Stimulated activated CD8-positive, alpha-beta memory T cell treated with anti-CD3 and anti-CD28 coated beads, Interleukin-2, amount 100 ng/mL, for 1 hour (primary cell): ENCODE measurements around the gene SAMD4A.

Source experiments
- DNase-seq, 2 donors: peaks; one replicate each; pipeline ENCODE4 v3.0.0-alpha.2; 2020; ENCODE audit warnings: low read depth in 2 of 2

SAMD4A gene

DNA sequence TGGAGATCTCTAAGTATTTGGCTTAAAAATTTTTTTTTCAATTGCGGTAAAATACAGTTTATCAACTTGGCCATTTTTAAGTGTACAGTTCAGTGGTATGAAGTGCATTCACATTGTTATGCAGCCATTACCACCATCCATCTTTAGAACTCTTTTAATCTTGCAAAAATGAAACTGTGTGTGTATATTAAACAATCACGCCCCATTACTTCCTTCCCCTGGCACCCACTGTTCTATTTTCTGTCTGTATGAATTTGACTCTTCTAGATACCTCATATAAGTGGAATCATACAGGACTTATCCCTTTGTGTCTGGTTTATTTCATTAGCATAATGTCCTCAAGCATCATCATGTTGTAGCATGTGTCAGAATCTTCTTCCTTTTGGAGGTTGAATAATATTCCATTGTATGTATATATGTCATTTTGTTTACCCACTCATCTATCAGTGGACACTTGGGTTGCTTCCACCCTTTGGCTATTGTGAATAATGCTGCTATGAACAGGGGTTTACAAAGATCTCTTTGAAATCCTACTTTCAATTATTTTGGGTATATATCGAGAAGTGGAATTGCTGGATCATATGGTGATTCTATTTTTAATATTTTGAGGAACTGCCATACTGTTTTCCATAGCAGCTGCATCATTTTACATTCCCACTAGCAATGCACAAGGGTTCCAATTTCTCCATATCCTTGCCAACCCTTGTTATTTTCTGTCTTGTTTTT lies 62.9 kb downstream of the SAMD4A start:
- DNase-seq = no peak

DNA sequence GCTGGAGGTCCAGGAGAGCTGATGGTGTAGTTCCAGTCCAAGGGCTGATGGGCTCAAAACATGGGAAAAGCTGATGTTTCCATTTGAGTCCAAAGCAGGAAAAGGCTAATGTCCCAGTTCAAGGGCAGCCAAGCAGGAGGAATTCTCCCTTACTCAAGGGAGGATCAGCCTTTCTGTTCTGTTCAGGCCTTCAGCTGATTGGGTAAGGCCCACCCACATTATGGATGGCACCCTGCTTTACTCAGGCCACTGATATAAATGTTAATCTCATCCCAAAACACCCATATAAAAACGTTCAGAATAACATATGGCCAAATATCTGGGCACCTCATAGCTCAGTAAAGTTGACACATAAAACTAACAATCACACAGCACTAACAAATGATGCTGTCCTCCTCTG lies 64.1 kb downstream of the SAMD4A start:
- DNase-seq = no peak

DNA sequence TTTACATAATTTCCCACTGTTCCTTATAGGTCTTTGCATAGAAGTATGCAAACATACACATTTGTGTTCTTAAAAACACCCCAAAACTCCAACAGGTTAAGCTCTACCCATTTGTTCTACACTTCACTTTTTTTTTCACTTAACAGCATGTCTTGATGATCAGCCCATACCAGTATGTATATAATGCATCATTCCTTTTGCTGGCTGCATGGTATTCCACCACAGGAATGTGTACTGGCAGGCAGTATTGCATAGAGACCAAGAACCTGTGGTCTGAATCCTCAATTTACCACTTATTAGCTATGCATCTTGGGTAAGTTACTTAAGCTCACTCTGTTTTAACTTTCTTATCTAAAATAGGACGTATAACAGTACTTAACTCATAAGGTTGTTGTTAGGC lies 65.5 kb downstream of the SAMD4A start:
- no peak for DNase-seq

DNA sequence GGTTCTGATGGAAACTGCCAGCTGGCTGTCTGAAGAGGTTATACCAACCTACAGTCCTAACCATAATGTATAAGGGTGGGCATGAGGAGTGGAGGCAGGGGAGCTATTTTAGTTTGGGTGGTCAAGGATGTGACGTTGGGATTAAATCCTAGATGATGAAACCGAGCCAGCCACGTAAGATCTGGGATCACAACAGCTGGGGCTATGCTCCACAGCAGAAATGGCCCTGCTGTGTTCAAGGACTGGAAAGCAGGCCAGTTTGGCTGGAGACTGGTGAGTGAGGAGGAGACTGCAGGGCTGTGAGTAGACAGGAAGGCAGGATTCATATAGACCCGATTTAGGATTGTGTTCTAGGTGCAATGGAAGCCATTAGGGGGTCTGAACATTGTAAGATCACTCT lies 66.1 kb downstream of the SAMD4A start:
- DNase-seq = no peak

DNA sequence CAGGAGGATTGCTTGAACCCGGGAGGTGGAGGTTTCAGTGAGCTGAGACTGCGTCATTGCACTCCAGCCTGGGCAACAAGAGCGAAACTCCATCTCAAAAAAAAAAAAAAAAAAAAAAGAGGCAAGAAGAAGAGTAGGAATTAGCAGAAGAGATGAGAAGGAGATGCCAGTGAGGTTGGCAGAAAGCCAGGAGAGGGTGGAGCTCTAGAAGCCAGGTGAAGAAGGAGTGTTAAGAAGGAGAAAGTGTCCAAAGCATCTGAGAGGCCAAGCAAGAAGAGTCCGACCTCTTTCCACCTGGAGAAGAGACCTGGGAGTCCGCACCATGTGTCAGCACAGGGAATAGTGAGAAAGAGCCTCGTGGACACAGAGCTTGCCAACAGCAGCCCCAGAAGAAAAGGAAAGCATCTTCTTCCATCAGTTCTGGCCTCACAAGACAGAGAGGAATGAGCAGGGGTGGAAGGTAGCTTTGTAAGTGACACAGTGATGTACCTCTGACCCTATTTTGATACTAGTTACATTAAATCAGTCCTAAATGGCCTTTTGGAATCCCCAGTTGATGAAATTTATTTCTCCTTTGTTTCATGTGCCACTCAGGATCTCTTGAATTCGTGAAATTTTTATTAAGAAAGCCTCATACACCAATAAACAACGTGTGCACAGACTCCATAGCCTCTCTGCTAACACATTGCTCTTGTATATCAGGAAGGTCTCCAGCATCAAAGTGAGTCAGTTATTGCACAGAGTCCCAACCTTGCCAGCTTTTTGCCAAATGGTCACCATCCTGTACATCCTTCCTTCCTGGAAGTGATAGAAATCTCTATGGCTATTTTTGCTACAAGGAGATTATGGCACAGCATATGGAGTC lies 70.6 kb downstream of the SAMD4A start:
- DNase-seq = no peak

DNA sequence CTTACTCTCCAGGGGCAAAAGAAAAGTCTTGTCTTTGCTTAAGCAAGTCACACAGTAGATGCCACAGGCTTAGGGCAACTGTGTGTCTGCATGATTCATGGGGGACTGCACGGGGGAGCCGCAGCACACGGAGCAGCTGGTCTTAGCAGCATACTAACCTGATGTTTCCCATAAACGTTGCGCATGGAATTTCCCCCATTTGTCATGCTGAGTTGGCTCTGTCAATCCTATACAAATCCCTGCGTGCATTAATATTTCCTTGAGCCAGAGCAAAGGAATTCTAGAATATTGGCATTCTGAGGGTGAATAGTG lies 71.2 kb downstream of the SAMD4A start:
- no peak for DNase-seq

DNA sequence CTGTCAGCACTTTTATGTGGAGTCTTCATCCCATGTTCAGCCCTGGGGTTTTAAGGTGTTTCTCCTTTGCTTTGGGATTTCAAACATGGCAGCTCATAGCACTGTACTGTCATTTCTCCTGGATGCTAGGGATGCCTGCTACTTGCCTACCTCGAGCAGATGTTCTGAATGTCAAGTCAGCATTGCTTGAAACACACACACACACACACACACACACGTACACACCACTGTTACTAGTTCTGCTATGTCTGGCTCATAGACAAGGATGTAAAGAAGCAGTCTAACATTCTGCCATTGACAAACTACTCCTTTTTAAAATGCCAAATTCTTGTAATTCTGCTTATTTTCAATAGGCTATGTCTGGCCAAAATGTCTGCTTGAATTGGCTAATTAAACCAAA lies 72.7 kb downstream of the SAMD4A start:
- no peak for DNase-seq

DNA sequence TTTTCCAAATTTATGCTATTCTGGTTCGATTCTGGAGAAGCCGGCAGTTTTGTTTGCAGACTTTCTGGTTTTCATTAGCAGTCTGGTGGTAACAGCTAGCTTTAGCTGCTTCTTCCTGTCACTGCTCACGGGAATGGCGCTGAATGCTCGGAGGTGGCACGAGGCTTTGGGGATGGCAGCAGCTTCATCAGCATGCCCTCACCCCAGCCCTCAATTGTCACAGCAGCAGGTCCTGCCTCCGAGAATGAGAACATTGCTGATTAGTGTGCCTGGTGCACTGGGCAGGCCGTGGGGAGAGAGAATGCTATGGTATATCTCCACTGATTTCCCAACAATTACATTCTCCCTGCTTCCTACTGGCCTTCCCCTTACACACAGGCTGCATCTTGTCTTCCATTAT lies 73.6 kb downstream of the SAMD4A start:
- no peak for DNase-seq

DNA sequence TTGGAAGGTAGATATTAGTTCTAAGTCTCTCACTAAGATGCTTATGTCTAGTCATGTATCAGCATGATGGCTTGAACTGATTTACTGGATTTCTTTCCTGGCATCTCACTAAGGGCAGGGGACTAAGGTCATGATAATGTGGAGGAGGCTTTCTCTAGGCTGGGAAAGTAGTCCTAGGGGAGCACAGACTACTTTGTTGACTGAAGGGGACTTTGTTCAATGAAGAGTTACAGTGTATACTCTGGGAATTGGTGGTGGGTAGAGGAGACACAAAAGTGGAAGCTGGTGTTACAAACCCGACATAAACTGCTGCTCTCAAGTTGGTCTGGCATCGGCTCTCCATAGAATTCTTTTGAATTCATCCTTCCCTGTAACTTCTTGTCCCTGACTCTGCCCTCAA lies 75.2 kb downstream of the SAMD4A start:
- no peak for DNase-seq

DNA sequence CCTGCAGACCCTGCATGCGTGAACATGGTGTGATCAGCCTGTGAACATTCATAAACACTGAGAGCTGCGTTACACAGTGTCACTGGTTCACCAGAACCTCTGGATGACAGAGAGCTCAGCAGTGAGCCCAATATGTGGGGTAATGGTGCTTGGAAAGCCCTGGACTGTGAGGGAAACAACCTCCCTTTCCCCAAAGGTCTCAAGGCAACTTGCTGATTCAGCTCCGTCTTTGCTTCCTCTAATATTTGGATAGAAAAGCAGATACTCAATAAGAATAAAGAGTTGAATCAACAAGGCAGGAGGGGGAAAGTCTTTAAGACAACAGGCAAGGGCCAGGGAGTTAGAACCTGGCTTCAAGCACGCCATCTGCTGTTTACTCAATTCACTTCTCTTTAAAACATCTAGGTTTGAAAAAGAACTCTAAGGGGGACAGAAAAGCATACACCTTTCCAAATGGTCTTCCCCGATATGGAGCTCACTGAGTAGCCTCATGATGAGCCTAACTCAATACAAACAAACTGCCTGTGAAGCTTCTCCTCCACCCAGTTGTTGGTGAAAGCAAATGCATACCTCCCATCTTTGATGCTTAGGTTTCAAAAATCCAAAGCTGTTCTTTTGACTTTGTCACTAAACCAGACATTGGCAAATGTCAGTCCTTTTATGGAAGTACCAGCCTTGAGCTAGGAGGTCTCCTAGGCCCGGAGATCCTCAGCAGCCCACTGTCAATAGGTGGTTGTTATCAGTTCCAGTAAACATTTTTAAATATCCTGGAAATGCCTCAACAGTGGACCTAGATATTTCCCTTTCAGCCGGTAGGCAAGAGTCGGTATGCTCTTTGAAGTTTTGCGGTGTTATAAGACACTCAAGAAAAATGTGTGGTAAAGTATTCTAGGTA lies 76.1 kb downstream of the SAMD4A start:
- no peak for DNase-seq

DNA sequence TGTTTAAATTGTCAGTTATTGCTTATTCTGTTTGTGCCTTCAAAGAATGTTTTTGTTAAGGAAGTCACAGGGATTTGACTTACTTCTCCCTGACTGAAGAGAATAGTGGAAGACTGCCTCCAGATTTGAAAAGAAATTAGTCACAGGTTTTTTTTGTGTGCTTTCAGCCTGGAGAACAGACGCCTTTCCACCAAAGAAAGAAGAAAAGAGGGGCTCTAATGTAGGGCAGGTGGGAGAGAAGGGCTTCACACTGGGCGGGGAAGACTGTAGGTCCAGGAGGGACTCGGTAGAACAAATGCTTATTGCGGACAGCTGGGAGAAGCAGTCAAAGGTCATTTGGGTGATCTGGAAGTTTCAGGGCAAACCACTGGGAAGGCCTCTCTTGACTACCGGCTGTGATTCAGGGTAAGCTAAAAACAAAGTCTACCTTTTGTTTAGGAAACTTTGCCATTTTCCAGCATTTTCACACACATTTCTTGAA lies 76.8 kb downstream of the SAMD4A start:
- no peak for DNase-seq

DNA sequence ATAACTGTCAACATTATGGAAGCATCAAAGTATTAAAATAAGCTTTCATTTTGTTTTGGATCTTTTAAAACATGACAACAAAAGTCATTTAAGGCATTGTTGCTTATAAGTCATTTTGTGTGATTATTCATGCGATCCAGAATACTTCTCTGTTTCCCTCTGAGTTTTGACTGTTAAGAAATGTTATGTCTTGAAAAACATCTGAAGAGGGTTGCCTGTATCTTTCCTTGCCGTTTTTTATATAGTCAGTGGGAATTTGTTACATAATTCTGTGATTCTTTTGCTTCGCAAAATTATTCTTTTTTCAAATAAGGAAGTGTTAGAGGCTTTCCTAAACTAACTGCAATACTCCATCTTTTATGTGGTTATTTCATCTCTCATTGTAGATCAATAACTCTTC lies 78.7 kb downstream of the SAMD4A start:
- no peak for DNase-seq

DNA sequence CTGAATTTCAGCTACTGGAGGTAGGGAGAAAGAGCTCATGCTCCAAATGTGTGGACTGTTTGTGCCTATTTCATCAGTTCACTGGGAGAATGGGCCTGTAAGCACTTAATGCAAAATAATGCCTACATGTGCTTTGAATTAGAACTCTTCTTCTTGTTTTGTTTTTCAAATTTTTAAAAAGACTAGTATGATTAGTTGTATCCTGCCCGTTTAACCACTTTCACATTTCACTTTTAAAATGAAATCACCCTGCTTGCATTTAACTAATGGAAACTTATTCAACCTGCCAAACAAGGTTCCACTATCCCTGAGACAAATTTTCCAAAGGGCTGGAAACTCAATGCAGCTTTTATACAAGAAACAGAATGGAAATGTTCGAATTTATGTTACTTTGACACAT lies 79.7 kb downstream of the SAMD4A start:
- DNase-seq = no peak

DNA sequence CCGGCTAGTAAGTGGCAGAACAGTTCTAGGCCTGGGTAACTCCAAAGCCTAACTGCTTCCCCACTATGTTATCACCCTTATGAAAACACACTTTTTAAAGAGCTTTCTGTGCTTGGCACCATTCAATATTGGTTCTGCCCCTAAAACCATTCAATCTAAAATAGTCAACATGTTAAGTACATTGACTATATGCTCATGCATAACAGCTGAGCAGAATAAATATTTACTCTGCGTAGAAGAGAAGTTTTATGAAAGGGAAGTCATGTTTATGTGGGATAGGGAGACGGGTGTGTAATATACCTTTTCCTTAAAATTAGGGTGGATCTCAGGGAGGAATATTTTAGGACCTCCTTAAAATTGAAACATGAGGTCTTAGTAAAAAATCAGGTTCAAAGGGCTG lies 80.5 kb downstream of the SAMD4A start:
- no peak for DNase-seq

DNA sequence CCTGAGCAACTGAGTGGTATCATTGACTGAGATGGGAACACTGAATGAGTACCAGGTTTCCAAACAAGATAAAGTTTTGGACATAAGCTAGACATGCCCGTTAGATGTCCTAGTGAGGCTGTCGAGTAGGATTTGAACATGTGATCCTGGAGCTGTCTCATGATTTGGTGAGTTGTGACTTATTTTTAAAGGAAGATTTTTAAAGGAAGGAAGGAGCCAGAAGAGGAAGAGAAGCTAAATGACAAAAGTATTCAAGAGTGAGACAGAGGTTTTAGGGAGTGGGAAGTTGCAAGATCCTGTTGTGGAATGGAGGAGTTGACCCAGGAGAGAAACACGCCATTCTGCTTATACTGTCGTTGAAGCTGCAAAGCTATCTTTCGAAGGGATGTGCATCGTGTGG lies 82.1 kb downstream of the SAMD4A start:
- no peak for DNase-seq

DNA sequence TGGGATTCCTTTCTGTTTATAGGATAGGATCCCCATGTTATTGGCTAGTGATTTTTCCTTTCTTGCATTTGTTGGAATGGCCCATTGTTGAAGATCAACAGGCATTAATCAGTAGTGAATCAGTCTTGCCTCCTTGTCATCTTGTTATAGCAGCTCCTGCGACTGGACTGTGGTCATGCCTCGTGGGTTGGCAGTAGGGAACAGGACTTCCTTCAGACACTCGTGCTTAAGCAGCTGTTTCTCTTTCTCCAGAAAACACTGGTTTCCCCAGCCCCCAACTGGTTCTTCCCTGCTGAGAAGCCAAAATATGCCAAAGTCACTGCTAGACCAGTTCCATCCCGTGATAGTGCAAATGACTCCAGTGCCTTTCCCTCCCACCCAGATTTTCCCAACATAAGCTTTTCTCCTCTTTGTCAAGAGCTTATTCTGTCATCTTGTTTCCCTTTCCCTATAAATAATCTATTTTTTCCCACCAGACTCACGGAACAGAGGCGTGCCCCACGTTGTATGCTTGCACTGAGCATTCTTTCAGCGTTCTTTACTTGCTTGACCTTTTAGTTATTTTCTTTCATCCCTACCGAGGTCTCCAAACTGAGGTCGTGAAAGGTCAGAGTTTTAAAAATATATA lies 83.5 kb downstream of the SAMD4A start:
- DNase-seq = no peak

DNA sequence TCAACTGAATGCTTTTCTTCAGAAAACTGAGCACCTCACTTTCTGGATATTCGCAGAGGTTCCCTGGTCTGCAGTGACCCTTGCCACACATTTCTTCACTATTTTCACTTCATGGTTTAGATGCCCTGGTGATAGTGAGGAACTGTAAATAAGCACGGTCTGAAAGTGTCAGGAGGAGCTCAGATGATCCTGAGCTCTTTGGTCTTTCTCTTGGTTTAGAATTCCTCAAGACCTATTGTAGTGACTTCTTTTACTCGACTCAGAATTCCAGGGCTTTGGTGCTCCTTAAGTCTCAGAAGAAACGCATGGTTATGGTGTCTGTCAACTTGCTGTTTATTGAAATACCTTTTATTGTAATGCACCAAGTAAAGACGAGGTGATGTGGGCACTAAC lies 84.0 kb downstream of the SAMD4A start:
- no peak for DNase-seq

DNA sequence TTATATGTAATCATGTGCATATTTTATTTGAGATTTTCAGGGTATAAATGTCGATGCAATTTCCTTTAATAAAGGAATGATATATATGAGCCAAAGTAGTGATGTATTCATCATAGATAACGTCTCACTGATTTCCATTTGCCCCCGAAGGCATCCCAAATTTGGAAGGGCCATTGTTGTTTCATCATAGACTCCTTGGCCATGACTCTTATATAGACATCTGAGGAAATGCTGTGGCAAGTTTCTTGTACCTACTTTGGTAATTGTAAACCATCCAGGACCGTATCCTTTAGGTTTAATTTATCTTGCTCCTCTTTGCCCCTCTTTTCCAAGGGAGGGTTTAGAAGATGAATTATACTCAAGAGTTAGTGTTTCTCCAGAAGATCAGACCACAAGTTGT lies 84.7 kb downstream of the SAMD4A start:
- no peak for DNase-seq

DNA sequence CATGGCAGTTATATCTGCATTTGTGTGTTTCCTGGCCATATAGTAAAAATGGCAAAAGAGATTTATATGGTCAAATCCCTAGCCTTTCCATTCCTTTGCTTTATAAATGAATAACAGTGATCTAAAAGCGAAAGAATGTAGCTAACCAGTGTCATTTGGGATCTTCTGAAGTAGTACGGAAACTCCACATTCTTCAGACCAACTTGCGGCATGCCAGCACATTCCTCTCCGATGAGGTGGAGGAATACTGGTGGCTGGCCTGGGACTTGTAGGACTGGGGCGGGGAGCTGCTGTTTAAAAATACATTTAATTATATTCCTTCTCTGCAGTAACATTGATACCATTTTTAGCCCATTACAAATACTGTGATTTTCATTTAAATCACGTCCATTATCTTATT lies 85.3 kb downstream of the SAMD4A start:
- DNase-seq = no peak

DNA sequence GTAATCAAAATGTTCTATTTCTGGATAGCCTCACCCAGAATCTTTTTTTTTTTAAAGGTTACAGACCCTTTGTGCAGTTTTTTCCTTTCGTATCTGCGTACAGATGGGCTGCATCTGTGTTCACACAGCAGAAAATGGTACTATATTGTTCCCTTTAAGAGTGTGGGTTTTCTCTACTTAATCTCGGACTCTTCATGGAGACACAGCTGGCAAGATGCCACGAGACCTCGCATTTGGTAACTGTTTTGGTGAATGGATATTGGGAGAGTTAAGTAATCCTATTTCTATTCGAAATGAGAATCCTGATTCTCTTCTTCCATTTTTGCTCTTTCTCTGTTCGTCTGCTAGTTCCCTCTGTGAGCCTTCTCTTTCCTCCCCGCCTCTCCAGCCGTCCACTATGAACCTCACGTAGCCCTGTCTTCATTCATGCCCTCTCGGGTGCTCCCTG lies 85.7 kb downstream of the SAMD4A start:
- DNase-seq = no peak

DNA sequence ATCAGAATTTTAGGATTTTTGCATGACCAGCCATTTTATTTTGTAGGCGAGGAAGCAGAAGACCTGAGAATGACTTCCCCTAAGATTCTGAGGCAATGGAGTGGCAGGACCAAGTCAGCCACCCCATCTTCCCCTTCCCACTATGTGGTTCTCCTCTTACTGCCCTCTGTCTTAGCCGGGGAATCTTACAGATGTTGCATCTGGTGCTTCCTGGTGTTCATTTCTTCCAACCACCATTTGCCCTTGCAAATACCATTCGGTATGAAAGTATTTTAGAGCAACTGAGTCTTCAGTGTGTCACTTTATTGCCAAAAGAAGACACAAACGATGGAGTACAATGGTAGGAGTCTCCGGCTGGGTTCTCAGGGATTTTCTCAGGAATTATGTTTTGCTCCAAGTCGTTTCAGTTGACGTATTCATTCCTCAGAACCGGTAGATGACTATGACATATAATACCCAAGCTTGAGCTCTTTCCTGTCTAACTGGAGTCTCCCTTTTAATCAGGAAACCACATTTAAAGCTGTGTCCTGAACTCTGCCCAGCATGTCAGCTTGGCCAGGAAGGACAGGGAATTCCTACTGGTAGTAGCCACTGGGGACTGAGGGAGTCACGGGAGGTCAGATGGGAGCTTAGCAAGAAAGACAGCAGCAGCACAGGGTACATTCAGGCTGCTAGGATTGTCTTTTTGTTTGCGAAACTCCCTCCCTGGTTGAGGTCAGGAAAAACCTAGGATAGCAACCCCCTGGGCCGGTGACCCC lies 87.0 kb downstream of the SAMD4A start:
- no peak for DNase-seq
